A673 (cell line): ENCODE data around the gene ZSWIM3. TPM values are rescaled to one million over a fixed set of nuclear protein-coding genes. Genes with fewer than 3 reads are reported as not detected.

Source experiments
- BruUV-seq: library from RNA; stranded (reverse); fragments of 400-500 nt; replicated peaks from 2 replicates; lab custom pipeline; 2021; lab: Mats Ljungman, UMichigan
- CTCF ChIA-PET: fragments of 300-600 bp; sonication (Branson Sonifier 250); formaldehyde crosslinking; loops from one replicate; lab custom pipeline; 2022; ENCODE audit warnings: antibody characterized with exemption; lab: Charles Lee
- POLR2A ChIA-PET: fragments of 300-600 bp; sonication (Branson Sonifier 250); formaldehyde crosslinking; loops from one replicate; lab custom pipeline; 2022; ENCODE audit warnings: antibody characterized with exemption; ENCODE audit not compliant: low non-redundant PET; lab: Charles Lee
- DNase-seq: peaks from one replicate; pipeline ENCODE4 v3.0.0-alpha.2; 2015; ENCODE audit warnings: low spot score
- H3K27ac ChIP-seq: fragments of 200-600 bp; sonication (generic); 2 replicates; pipeline ENCODE4 v1.5.1; 2016; ENCODE audit warnings: mixed run types, low read depth, mild to moderate bottlenecking, mixed read lengths, antibody characterized with exemption, low read length; ENCODE audit not compliant: poor library complexity, severe bottlenecking
- H3K27me3 ChIP-seq: fragments of 200-600 bp; sonication (generic); replicated peaks from 2 replicates; pipeline ENCODE4 v1.6.1; 2017; ENCODE audit warnings: mixed run types, low read depth, mild to moderate bottlenecking, mixed read lengths, antibody characterized with exemption, low read length; ENCODE audit not compliant: insufficient read depth, poor library complexity
- H3K36me3 ChIP-seq: fragments of 200-600 bp; sonication (generic); 2 replicates; pipeline ENCODE4 v1.6.1; 2016; ENCODE audit warnings: mixed run types, mild to moderate bottlenecking, mixed read lengths, antibody characterized with exemption, low read length; ENCODE audit not compliant: insufficient read depth, poor library complexity, severe bottlenecking
- H3K4me1 ChIP-seq: fragments of 200-600 bp; sonication (generic); 2 replicates; pipeline ENCODE4 v1.6.1; 2017; ENCODE audit warnings: mixed run types, mild to moderate bottlenecking, mixed read lengths, antibody characterized with exemption, low read length; ENCODE audit not compliant: insufficient read depth, poor library complexity, severe bottlenecking
- H3K4me3 ChIP-seq: fragments of 200-600 bp; sonication (generic); 2 replicates; pipeline ENCODE4 v1.5.1; 2016; ENCODE audit warnings: low read depth, mixed run types, mild to moderate bottlenecking, mixed read lengths, low read length; ENCODE audit not compliant: poor library complexity, severe bottlenecking
- H3K9me3 ChIP-seq: fragments of 200-600 bp; sonication (generic); 2 replicates; pipeline ENCODE4 v1.6.1; 2016; ENCODE audit warnings: mixed run types, low read depth, mild to moderate bottlenecking, mixed read lengths, antibody characterized with exemption, low read length; ENCODE audit not compliant: poor library complexity, severe bottlenecking
- CTCF ChIP-seq: fragments of 300-800, 200-600 bp; sonication (generic); conservative IDR thresholded peaks from 2 replicates; pipeline ENCODE4 v1.5.1; 2017; ENCODE audit warnings: low read depth, mild to moderate bottlenecking, antibody characterized with exemption, low read length, moderate library complexity, mixed read lengths
- EZH2 ChIP-seq: fragments of 200-600 bp; sonication (generic); IDR thresholded peaks from 2 replicates; pipeline ENCODE4 v1.6.1; 2017; ENCODE audit warnings: borderline replicate concordance, low read depth, mild to moderate bottlenecking, mixed read lengths, antibody characterized with exemption, low read length; ENCODE audit not compliant: poor library complexity, severe bottlenecking
- intact Hi-C: fragments of 100-400 bp; cut with micrococcal nuclease; formaldehyde crosslinking; loops from one replicate; pipeline ENCODE4 v1.10.0; 2022; ENCODE audit not compliant: unreplicated experiment
- total RNA-seq: library from RNA; stranded (reverse); gene quantifications from 2 replicates; pipeline ENCODE4 v1.2.3, GENCODE V29; 2021

The ZSWIM3 gene
- total RNA-seq, 1 experiment from 2014 or later, result 2.6 TPM

- intact Hi-C loops, result no loop called here
- H3K4me3 ChIP-seq, result no peak overlapping the region
- CTCF ChIA-PET, result no interaction called here
- TF ChIP-seq EZH2, result no peak
- no peak for TF ChIP-seq CTCF
- no peak overlapping the region for H3K27ac ChIP-seq
- peaks cover 12% of the 10 kb centered on the region for H3K36me3 ChIP-seq
- DNase-seq, result no peak
- no peaks in the 10 kb centered on the region for H3K4me1 ChIP-seq
- no TSS peak for BruUV-seq
- H3K9me3 ChIP-seq, result no peaks in the 10 kb centered on the region
- POLR2A ChIA-PET, result no interaction called here
- H3K27me3 ChIP-seq, result no peaks in the 10 kb centered on the region
Measured at GRCh38 chr20:45878076-45878761, 20.8 kb downstream of the ZSWIM3 start.

GRCh38 chr20:45880988-45881788 is 23.8 kb downstream of the ZSWIM3 start, which contains the start of gene ZSWIM1:
ZSWIM1 (plus strand) TSS chr20:45881227; CDS start chr20:45882593, 1,366 bp downstream.
- intact Hi-C loops, result no loop called here

More at GRCh38 chr20:45880988-45881788, 23.8 kb downstream of the ZSWIM3 start, which contains the start of gene ZSWIM1:
- CTCF ChIA-PET, result interaction anchor here (0.6 to 0.9 kb wide), 2 partner anchors 85 to 89 kb away, joined by 3 to 4 read pairs; no protein-coding TSS in a partner anchor
- no peaks in the 10 kb centered on the region for H3K27me3 ChIP-seq
- no peaks in the 10 kb centered on the region for H3K4me1 ChIP-seq
- TF ChIP-seq CTCF, result no peak
- TF ChIP-seq EZH2, result no peak
- H3K36me3 ChIP-seq, result peaks cover 21% of the 10 kb centered on the region
- peak; percentile 100 for DNase-seq
- peak within 1 kb of the TSS; percentile 66 for H3K27ac ChIP-seq
- POLR2A ChIA-PET, result no interaction called here
- BruUV-seq, result TSS peak; percentile 80
- no peaks in the 10 kb centered on the region for H3K9me3 ChIP-seq
- peak within 1 kb of the TSS; percentile 55 for H3K4me3 ChIP-seq
